ENCODE measurements around the gene CIBAR2. TPM values are rescaled to one million over a fixed set of nuclear protein-coding genes. Genes with fewer than 3 reads are reported as not detected.

The CIBAR2 gene
- total RNA-seq, 3 donors from 2014 or later (not counting 1 experiment from before 2014, with no cell fraction given), result not detected

DNA sequence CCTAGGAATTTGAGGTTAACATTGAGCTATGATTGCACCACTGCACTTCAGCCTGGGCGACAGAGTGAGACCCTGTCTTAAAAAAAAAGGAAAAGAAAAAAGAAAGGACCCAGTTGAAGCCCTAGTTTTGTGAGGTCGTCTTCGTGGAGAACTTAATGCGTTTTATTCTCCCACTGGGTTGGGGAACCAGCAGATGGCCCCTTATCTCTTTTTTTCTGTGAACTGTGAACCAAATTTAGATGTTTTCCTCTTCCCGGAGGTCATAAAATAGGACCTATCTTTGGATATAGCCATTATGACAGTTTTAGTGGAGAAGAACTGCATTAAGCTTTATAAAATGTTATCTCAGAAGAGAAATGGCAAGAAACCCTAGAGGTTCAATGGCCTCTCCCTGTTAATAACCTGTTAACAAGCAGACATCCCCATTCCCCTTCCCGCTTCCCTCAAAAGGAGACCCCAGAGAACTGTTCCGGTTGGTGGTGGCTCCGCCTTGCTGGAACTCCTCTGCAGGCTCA, 61.1 kb downstream of the CIBAR2 start:
- peaks cover 13 to 21% of the 10 kb centered on the region in 2 donors for H3K4me1 Mint-ChIP-seq
- H3K27ac Mint-ChIP-seq, result no peak overlapping the region

DNA sequence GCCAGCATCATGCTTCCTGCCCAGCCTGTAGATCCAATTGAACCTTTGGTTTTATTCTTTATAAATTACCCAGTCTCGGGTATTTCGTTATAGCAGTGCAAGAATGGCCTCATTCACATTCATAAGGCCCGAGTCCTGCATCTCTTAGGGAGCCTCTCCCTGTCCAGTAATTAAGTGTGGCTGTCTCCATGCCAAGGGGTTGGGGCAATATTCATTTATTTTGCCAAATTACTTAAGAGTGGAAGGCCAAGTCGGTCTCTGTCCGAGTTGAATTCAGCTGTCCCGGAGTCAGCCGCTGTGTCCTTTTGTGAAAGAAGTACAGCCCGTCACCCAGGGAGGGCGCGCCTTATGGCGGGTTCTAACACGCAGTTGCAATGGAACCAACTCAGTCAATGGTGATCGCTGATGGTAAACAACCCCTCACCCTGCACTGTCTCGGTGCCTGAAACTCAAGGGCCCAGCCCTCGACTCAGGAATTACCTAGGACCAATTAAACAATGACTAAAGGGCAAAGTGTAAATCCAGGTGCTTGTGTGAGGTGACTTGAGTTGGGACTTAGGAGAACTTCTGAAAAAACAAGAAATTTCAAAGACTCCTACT, 62.5 kb downstream of the CIBAR2 start:
- Mint-ChIP-seq H3K36me3 (no peaks in the 10 kb centered on the region), H3K4me3 (no peak overlapping the region), H3K27me3 (ENCODE audit: low read depth in 2 of 2) (peaks cover 7 to 26% of the 10 kb centered on the region in 2 donors), H3K27ac (no peak overlapping the region), H3K9me3 (no peaks in the 10 kb centered on the region), H3K4me1 (peaks cover 0 to 8% of the 10 kb centered on the region in 2 donors)
- TF ChIP-seq, protein P1, sequence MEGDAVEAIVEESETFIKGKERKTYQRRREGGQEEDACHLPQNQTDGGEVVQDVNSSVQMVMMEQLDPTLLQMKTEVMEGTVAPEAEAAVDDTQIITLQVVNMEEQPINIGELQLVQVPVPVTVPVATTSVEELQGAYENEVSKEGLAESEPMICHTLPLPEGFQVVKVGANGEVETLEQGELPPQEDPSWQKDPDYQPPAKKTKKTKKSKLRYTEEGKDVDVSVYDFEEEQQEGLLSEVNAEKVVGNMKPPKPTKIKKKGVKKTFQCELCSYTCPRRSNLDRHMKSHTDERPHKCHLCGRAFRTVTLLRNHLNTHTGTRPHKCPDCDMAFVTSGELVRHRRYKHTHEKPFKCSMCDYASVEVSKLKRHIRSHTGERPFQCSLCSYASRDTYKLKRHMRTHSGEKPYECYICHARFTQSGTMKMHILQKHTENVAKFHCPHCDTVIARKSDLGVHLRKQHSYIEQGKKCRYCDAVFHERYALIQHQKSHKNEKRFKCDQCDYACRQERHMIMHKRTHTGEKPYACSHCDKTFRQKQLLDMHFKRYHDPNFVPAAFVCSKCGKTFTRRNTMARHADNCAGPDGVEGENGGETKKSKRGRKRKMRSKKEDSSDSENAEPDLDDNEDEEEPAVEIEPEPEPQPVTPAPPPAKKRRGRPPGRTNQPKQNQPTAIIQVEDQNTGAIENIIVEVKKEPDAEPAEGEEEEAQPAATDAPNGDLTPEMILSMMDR (IDR thresholded peaks at IDR 0.05), result no peak
- Histone ChIP-seq H3K36me3 (ENCODE audit: control insufficient read depth, insufficient read depth, low read length) (no peaks in the 10 kb centered on the region), H3K27ac (ENCODE audit: low read length) (no peak overlapping the region), H3K4me1 (ENCODE audit: control insufficient read depth, insufficient read depth, low read length) (peaks cover 16% of the 10 kb centered on the region), H3K4me3 (ENCODE audit: low read length) (no peak overlapping the region), H3K9me3 (ENCODE audit: control insufficient read depth, insufficient read depth, low read length) (no peaks in the 10 kb centered on the region), H3K27me3 (ENCODE audit: control insufficient read depth, insufficient read depth, low read length) (no peaks in the 10 kb centered on the region)
- intact Hi-C loops (cut with micrococcal nuclease), result no loop called here
- WGBS (ENCODE audit: insufficient coverage), result 93% methylated on average over 14 of the region's 15 CpGs
- no peak for ATAC-seq
- no peak for DNase-seq

More for the DNA sequence above, 61.1 kb downstream of the CIBAR2 start:
- intact Hi-C loops (cut with micrococcal nuclease), result no loop called here
- H3K27me3 ChIP-seq (ENCODE audit: control insufficient read depth, insufficient read depth, low read length), result no peaks in the 10 kb centered on the region
- H3K9me3 Mint-ChIP-seq, result no peaks in the 10 kb centered on the region
- H3K9me3 ChIP-seq (ENCODE audit: control insufficient read depth, insufficient read depth, low read length), result no peaks in the 10 kb centered on the region
- H3K36me3 ChIP-seq (ENCODE audit: control insufficient read depth, insufficient read depth, low read length), result no peaks in the 10 kb centered on the region
- H3K27ac ChIP-seq (ENCODE audit: low read length), result no peak overlapping the region
- peaks cover 25% of the 10 kb centered on the region for H3K4me1 ChIP-seq (ENCODE audit: control insufficient read depth, insufficient read depth, low read length)
- DNase-seq (no peak), ATAC-seq (no peak)
- H3K4me3 ChIP-seq (ENCODE audit: low read length), result no peak overlapping the region
- WGBS (ENCODE audit: insufficient coverage), result 84% methylated on average over 8 of the region's 8 CpGs
- TF ChIP-seq, protein P1 (IDR thresholded peaks at IDR 0.05), result no peak
- no peaks in the 10 kb centered on the region for H3K36me3 Mint-ChIP-seq
- H3K4me3 Mint-ChIP-seq, result no peak overlapping the region
- H3K27me3 Mint-ChIP-seq (ENCODE audit: low read depth in 2 of 2), result peaks cover 6 to 22% of the 10 kb centered on the region in 2 donors

DNA sequence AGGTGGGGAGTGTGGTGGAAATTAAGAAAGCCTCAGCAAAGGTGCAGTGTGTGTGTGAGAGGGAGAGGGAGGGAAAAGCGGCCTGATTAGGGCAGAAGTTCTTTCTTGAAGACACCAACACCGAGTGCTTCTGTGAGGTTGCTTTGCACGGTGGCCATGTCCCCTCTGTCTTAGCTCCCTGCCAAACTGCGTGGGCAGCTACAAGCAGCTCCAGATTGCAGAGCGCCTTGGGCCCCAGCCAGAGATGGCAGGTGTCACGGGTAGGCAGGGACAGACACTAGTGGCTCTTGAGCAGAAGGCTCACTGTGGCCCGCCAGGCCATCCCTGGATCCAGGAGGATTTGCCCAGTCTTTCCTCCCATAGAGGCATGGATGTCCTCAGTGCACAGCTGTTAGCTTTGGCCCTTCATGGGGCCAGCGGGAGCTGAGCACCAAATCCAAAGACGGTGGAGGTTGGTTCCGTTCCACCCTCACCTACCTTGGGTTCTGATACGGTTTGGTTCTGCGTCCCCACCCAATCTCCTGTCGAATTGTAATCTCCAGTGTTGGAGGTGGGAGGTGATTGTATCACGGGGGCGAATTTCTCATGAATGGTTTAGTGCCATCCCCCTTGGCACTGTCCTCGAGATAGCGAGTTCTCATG, 63.2 kb downstream of the CIBAR2 start:
- TF ChIP-seq, protein P1 (IDR thresholded peaks at IDR 0.05), result no peak
- peaks cover 9% of the 10 kb centered on the region for H3K4me1 ChIP-seq (ENCODE audit: control insufficient read depth, insufficient read depth, low read length)
- H3K27ac Mint-ChIP-seq, result no peak overlapping the region
- peaks cover 7 to 26% of the 10 kb centered on the region in 2 donors for H3K27me3 Mint-ChIP-seq (ENCODE audit: low read depth in 2 of 2)
- no peak overlapping the region for H3K4me3 ChIP-seq (ENCODE audit: low read length)
- WGBS (ENCODE audit: insufficient coverage), result 85% methylated on average over 17 of the region's 17 CpGs
- no peaks in the 10 kb centered on the region for H3K36me3 ChIP-seq (ENCODE audit: control insufficient read depth, insufficient read depth, low read length)
- H3K9me3 Mint-ChIP-seq, result no peaks in the 10 kb centered on the region
- peaks cover 0 to 8% of the 10 kb centered on the region in 2 donors for H3K4me1 Mint-ChIP-seq
- intact Hi-C loops (cut with micrococcal nuclease), result no loop called here
- H3K27ac ChIP-seq (ENCODE audit: low read length), result no peak overlapping the region
- no peaks in the 10 kb centered on the region for H3K9me3 ChIP-seq (ENCODE audit: control insufficient read depth, insufficient read depth, low read length)
- H3K27me3 ChIP-seq (ENCODE audit: control insufficient read depth, insufficient read depth, low read length), result no peaks in the 10 kb centered on the region
- DNase-seq (no peak), ATAC-seq (no peak)
- H3K4me3 Mint-ChIP-seq, result no peak overlapping the region
- no peaks in the 10 kb centered on the region for H3K36me3 Mint-ChIP-seq

Other genes with a start within 250 kb of the CIBAR2 start
- gene ZDHHC7, start 100.9 kb downstream of the CIBAR2 start, total RNA-seq, result 10 to 100 TPM; 37.9 to 64.9 (median 45.2) TPM
- 10 to 100 TPM in 2 of 3 donors, 1 to 10 TPM in 1; 7.9 to 17.7 (median 12.1) TPM for gene KIAA0513, start 84.7 kb downstream of the CIBAR2 start, total RNA-seq

Measured in natural killer cell (primary cell).